CD14-positive monocyte (primary cell): ENCODE results near the gene NOC2L. TPM values are rescaled to one million over a fixed set of nuclear protein-coding genes. Genes with fewer than 3 reads are reported as not detected.

Experiments
- DNase-seq, 3 donors: peaks; one replicate each; pipeline ENCODE4 v3.0.0-alpha.2; 2011 to 2022
- H2AFZ ChIP-seq: 2 replicates; pipeline ENCODE4 v1.6.0; 2012; ENCODE audit warnings: mild to moderate bottlenecking, low read depth, low read length, inconsistent platforms; ENCODE audit not compliant: insufficient read depth, poor library complexity, severe bottlenecking
- H3K27ac ChIP-seq, 2 donors: 1 replicate in 1 of 2; 2 replicates in 1 of 2; pipeline ENCODE4 v1.5.1; 2012 to 2013; ENCODE audit warnings: low read length in 2 of 2, control low read depth in 1 of 2, inconsistent platforms in 1 of 2, low read depth in 1 of 2, mild to moderate bottlenecking in 1 of 2
- H3K27me3 ChIP-seq, 2 donors: one replicate each; pipeline versions ENCODE4 v1.6.0 to v1.6.1; 2011 to 2013; ENCODE audit warnings: low read length in 2 of 2; ENCODE audit not compliant: control insufficient read depth in 2 of 2, insufficient read depth in 2 of 2
- H3K36me3 ChIP-seq, 2 donors: replicated peaks in 1 of 2; 1 replicate in 1 of 2; 2 replicates in 1 of 2; pipeline versions ENCODE4 v1.5.1 to v1.6.1; 2012 to 2013; ENCODE audit warnings: low read length in 2 of 2, control low read depth in 1 of 2, inconsistent platforms in 1 of 2, mild to moderate bottlenecking in 1 of 2; ENCODE audit not compliant: insufficient read depth in 2 of 2, control insufficient read depth in 1 of 2
- H3K4me1 ChIP-seq, 2 donors: 1 replicate in 1 of 2; 2 replicates in 1 of 2; pipeline versions ENCODE4 v1.5.1 to v1.6.1; 2012 to 2013; ENCODE audit warnings: low read length in 2 of 2, control low read depth in 1 of 2, inconsistent platforms in 1 of 2, mild to moderate bottlenecking in 1 of 2, moderate library complexity in 1 of 2; ENCODE audit not compliant: insufficient read depth in 2 of 2, control insufficient read depth in 1 of 2
- H3K4me2 ChIP-seq: replicated peaks from 2 replicates; pipeline ENCODE3; 2012; ENCODE audit warnings: low read length, moderate library complexity, mild to moderate bottlenecking; ENCODE audit not compliant: poor library complexity, severe bottlenecking; ENCODE audit errors: extremely low read depth
- H3K4me3 ChIP-seq, 3 experiments: fragments of 200-600 bp in 1 of 3; sonication (generic) in 1 of 3; replicated peaks in 1 of 3; 1 replicate in 2 of 3; 2 replicates in 1 of 3; pipeline ENCODE4 v1.5.1; 2011 to 2013; ENCODE audit warnings: low read length in 3 of 3, mild to moderate bottlenecking in 3 of 3, control low read depth in 2 of 3, low read depth in 2 of 3, inconsistent platforms in 1 of 3, moderate library complexity in 1 of 3
- H3K79me2 ChIP-seq: 2 replicates; pipeline ENCODE4 v1.6.0; 2012; ENCODE audit warnings: mild to moderate bottlenecking, control low read depth, inconsistent platforms, low read length, moderate library complexity; ENCODE audit not compliant: insufficient read depth
- H3K9ac ChIP-seq: 2 replicates; pipeline ENCODE4 v1.6.0; 2017; ENCODE audit warnings: low read length, mild to moderate bottlenecking; ENCODE audit not compliant: insufficient read depth, poor library complexity, severe bottlenecking
- H3K9me3 ChIP-seq, 2 donors: replicated peaks in 1 of 2; 1 replicate in 1 of 2; 2 replicates in 1 of 2; pipeline versions ENCODE4 v1.5.1 to v1.6.1; 2012 to 2013; ENCODE audit warnings: low read length in 2 of 2, control low read depth in 1 of 2; ENCODE audit not compliant: control insufficient read depth in 1 of 2, insufficient read depth in 1 of 2
- H4K20me1 ChIP-seq: 2 replicates; pipeline ENCODE4 v1.6.0; 2012; ENCODE audit warnings: mild to moderate bottlenecking, low read length, control low read depth, moderate library complexity; ENCODE audit not compliant: insufficient read depth
- H3K27ac Mint-ChIP-seq, 7 donors: one replicate each; pipeline ENCODE4 v1.8.0; 2020; ENCODE audit warnings: mild to moderate bottlenecking in 7 of 7, mixed read lengths in 7 of 7, moderate library complexity in 6 of 7, inconsistent platforms in 2 of 7
- H3K27me3 Mint-ChIP-seq, 3 donors: one replicate each; pipeline ENCODE4 v1.8.0; 2021 to 2022; ENCODE audit warnings: low read depth in 3 of 3, mild to moderate bottlenecking in 3 of 3, mixed read lengths in 3 of 3, moderate library complexity in 3 of 3, inconsistent platforms in 1 of 3
- H3K36me3 Mint-ChIP-seq, 2 donors: one replicate each; pipeline ENCODE4 v1.8.0; 2020; ENCODE audit warnings: mixed read lengths in 2 of 2, inconsistent platforms in 1 of 2, mild to moderate bottlenecking in 1 of 2
- H3K4me1 Mint-ChIP-seq: one replicate; pipeline ENCODE4 v1.8.0; 2020; ENCODE audit warnings: mild to moderate bottlenecking, mixed read lengths
- H3K4me3 Mint-ChIP-seq, 2 donors: one replicate each; pipeline ENCODE4 v1.8.0; 2020; ENCODE audit warnings: mild to moderate bottlenecking in 2 of 2, mixed read lengths in 2 of 2, moderate library complexity in 1 of 2
- H3K9me3 Mint-ChIP-seq, 7 donors: one replicate each; pipeline ENCODE4 v1.8.0; 2020 to 2022; ENCODE audit warnings: mixed read lengths in 7 of 7, mild to moderate bottlenecking in 6 of 7, moderate library complexity in 6 of 7, inconsistent platforms in 2 of 7
- WGBS: methylation state at CpG from one replicate; pipeline ENCODE4 v1.1.5; 2013; ENCODE audit warnings: missing lambda C conversion rate; ENCODE audit not compliant: insufficient coverage; 5-methylcytosine and 5-hydroxymethylcytosine counted together
- intact Hi-C, 2 donors: fragments of 100-400 bp; cut with micrococcal nuclease; formaldehyde crosslinking; loops; one replicate each; pipeline versions ENCODE4 v1.15.0 to v1.15.1; 2023
- polyA plus RNA-seq, 3 donors: library from polyadenylated mRNA; depleted of rRNA in 1 of 3; unstranded in 2 of 3; stranded (reverse) in 1 of 3; fragments of 300-500 nt in 2 of 3; fragments of >200 nt in 1 of 3; fragmentation: Illumina TruSeq in 2 of 3; gene quantifications; 1 replicate in 2 of 3; 2 replicates in 1 of 3; pipeline ENCODE4 v1.2.3, GENCODE V29; 2012 to 2021
- TF ChIP-seq, protein P1 (sequence below): fragments of 200-600 bp; IDR thresholded peaks from one replicate; pipeline ENCODE4 v1.8.0; 2022; ENCODE audit warnings: antibody characterized with exemption, mild to moderate bottlenecking

NOC2L gene
- polyA plus RNA-seq, 3 donors: 34.5 to 47.9 (median 35.8) TPM

DNA sequence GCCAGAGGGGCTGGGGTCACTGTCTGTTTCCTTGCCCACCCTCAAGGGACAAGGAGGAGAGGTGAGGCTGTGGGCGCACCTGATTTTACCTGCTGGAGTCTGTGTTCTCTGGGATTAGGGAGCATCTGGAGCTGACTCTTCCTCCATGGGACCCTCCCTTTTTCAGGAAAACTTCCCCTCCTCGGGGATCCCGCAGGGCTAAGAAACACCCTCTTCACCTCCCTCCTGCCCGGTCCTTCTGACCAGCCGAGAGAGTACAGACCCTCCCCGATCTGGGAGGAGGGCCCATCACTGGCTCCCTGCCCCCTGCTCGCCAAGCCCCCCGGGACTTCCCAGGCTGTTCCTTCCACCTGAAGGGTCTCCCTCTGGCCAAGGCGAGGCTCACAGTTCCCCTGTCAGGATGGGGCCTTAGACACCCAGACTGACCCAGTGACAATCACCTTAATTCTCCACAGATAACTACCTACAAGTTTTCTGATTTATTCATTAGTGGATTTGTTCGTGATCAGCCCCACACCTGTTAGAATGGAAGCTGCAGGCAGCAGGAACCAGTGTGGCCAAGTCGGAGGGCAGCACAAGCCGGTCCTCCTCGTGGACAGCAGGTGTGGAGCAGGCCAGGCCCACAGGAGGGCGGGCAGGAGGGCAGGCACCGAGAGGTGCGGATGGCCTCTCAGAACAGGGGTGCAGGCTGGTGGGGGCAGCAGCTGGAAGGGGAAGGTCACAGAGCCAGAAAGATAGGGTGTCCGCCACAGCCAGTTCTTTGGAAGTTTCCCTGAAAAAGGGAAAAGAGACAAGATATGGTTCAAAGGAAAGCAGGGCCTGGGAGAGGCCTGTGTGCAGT, 51.2 kb downstream of the NOC2L start:
- peak overlapping the region in 1 of 7 donors; percentile 2 for H3K27ac Mint-ChIP-seq
- Histone ChIP-seq H3K36me3 (no peaks in the 10 kb centered on the region), H2AFZ (no peak overlapping the region), H3K4me1 (peaks cover 24 to 27% of the 10 kb centered on the region in 2 donors), H3K4me3 (no peak overlapping the region), H3K79me2 (no peaks in the 10 kb centered on the region), H3K27ac (no peak overlapping the region), H4K20me1 (no peaks in the 10 kb centered on the region), H3K9me3 (no peaks in the 10 kb centered on the region), H3K4me2 (no peak overlapping the region), H3K27me3 (peaks cover 0 to 41% of the 10 kb centered on the region in 2 donors), H3K9ac (no peak overlapping the region)
- WGBS: 92% methylated on average over 14 of the region's 17 CpGs
- peaks cover 0 to 5% (median 2%) of the 10 kb centered on the region in 7 donors for H3K9me3 Mint-ChIP-seq
- peaks cover 29 to 63% (median 38%) of the 10 kb centered on the region in 3 donors for H3K27me3 Mint-ChIP-seq
- intact Hi-C loops: loop anchor here in 1 of 2 donors (10.0 kb wide), 1 partner anchor 57 kb away; the partner anchor contains the start of genes KLHL17 and PLEKHN1
- H3K4me3 Mint-ChIP-seq: peak overlapping the region in 1 of 2 donors; percentile 80
- H3K36me3 Mint-ChIP-seq: peaks cover 0 to 3% of the 10 kb centered on the region in 2 donors
- TF ChIP-seq, protein P1, sequence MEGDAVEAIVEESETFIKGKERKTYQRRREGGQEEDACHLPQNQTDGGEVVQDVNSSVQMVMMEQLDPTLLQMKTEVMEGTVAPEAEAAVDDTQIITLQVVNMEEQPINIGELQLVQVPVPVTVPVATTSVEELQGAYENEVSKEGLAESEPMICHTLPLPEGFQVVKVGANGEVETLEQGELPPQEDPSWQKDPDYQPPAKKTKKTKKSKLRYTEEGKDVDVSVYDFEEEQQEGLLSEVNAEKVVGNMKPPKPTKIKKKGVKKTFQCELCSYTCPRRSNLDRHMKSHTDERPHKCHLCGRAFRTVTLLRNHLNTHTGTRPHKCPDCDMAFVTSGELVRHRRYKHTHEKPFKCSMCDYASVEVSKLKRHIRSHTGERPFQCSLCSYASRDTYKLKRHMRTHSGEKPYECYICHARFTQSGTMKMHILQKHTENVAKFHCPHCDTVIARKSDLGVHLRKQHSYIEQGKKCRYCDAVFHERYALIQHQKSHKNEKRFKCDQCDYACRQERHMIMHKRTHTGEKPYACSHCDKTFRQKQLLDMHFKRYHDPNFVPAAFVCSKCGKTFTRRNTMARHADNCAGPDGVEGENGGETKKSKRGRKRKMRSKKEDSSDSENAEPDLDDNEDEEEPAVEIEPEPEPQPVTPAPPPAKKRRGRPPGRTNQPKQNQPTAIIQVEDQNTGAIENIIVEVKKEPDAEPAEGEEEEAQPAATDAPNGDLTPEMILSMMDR: no peak
- H3K4me1 Mint-ChIP-seq: peaks cover 28% of the 10 kb centered on the region
- DNase-seq: no peak

DNA sequence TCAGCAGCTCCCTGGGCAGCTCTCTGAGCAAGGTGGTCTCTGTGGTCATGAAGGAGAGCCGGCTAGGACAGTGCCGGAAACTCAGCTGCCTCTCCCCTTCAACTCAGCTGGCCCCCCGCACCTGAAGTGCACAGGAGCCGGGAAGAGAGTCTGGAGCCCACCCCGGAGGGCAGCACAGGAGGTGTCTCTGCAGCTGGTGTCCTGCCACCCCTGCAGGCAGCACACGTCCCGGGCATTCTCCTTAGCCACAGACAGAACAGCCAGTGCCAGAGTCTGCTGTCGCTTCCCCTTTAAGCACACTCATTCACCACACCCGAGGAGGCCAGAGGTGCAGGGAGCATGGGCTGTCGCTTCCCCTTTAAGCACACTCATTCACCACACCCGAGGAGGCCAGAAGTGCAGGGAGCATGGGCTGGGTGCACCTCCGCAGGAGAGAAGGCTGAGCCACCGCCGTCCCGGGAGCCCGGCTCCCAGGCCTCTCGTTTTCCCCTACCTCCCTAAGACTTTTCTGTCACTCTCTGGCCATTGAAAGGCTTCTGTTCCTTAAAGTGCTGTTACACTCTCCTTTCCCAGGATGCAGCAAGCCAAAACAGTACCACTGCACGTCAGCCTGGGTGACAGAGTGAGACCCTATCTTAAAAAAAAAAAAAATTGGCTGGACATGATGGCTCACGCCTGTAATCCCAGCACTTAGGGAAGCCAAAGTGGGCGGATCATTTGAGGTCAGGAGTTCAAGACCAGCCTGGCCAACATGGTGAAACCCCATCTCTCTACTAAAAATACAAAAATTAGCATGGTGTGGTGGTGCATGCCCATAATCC, 52.2 kb downstream of the NOC2L start:
- H3K9me3 Mint-ChIP-seq: peaks cover 0 to 5% (median 0%) of the 10 kb centered on the region in 7 donors
- H3K9me3 ChIP-seq: no peaks in the 10 kb centered on the region
- 3% methylated on average over 18 of the region's 20 CpGs for WGBS
- peak overlapping the region in 4 of 7 donors; percentile 20 to 71 (median 47) for H3K27ac Mint-ChIP-seq
- intact Hi-C loops: loop anchor here in 1 of 2 donors (10.0 kb wide), 1 partner anchor 58 kb away; the partner anchor contains the start of genes KLHL17 and PLEKHN1
- H3K36me3 Mint-ChIP-seq: peaks cover 0 to 3% of the 10 kb centered on the region in 2 donors
- peaks cover 0 to 41% of the 10 kb centered on the region in 2 donors for H3K27me3 ChIP-seq
- no peaks in the 10 kb centered on the region for H3K79me2 ChIP-seq
- H4K20me1 ChIP-seq: no peaks in the 10 kb centered on the region
- peak; percentile 67 to 87 (median 81) for DNase-seq
- H3K4me2 ChIP-seq: peak overlapping the region; percentile 66
- peaks cover 24 to 27% of the 10 kb centered on the region in 2 donors for H3K4me1 ChIP-seq
- H3K36me3 ChIP-seq: no peaks in the 10 kb centered on the region
- H3K4me1 Mint-ChIP-seq: peaks cover 19% of the 10 kb centered on the region
- H3K27me3 Mint-ChIP-seq: peaks cover 34 to 62% (median 42%) of the 10 kb centered on the region in 3 donors
- peak overlapping the region in 1 of 3 experiments; percentile 39 for H3K4me3 ChIP-seq
- H3K4me3 Mint-ChIP-seq: peak overlapping the region; percentile 24 to 78
- TF ChIP-seq, protein P1: no peak
- H2AFZ ChIP-seq: no peak overlapping the region
- no peak overlapping the region for H3K27ac ChIP-seq
- H3K9ac ChIP-seq: no peak overlapping the region
